WTC11 (cell line): Measurements from ENCODE around the gene CYSTM1. TPM values are rescaled to one million over a fixed set of nuclear protein-coding genes. Genes with fewer than 3 reads are reported as not detected.

Source experiments
- ATAC-seq: fragments of 200-7000 bp; cut with Tn5 transposase; 2 replicates; pipeline ENCODE4 v1.10.0; 2021; ENCODE audit warnings: mild to moderate bottlenecking, moderate library complexity
- CTCF ChIA-PET: fragments of 300-600 bp; sonication (Branson Sonifier 250); formaldehyde crosslinking; loops from one replicate; lab custom pipeline; 2021; ENCODE audit warnings: antibody characterized with exemption; lab: Charles Lee
- POLR2A ChIA-PET: fragments of 350-600 bp; sonication (Branson Sonifier 250); formaldehyde crosslinking; loops from one replicate; lab custom pipeline; 2021; ENCODE audit warnings: antibody characterized with exemption; lab: Charles Lee
- DNase-seq: peaks from one replicate; pipeline ENCODE4 v3.0.0; 2021; ENCODE audit warnings: low spot score
- H3K27ac Mint-ChIP-seq: 2 replicates; pipeline ENCODE4 v1.8.0; 2021; ENCODE audit warnings: mixed read lengths
- H3K27me3 Mint-ChIP-seq: 2 replicates; pipeline ENCODE4 v1.8.0; 2021; ENCODE audit warnings: low read depth, mild to moderate bottlenecking, moderate library complexity, mixed read lengths
- H3K36me3 Mint-ChIP-seq: 2 replicates; pipeline ENCODE4 v1.8.0; 2021; ENCODE audit warnings: mixed read lengths
- H3K4me1 Mint-ChIP-seq: 2 replicates; pipeline ENCODE4 v1.8.0; 2022; ENCODE audit warnings: mixed read lengths
- H3K4me3 Mint-ChIP-seq: 2 replicates; pipeline ENCODE4 v1.8.0; 2021; ENCODE audit warnings: mild to moderate bottlenecking, moderate library complexity, mixed read lengths
- H3K9me3 Mint-ChIP-seq: 2 replicates; pipeline ENCODE4 v1.8.0; 2021; ENCODE audit warnings: mixed read lengths
- CTCF ChIP-seq: fragments of 200-600 bp; IDR thresholded peaks from 2 replicates; pipeline ENCODE4 v1.8.0; 2022; ENCODE audit warnings: antibody characterized with exemption
- E2F4 ChIP-seq: sonication (generic); formaldehyde crosslinking; IDR thresholded peaks from 2 replicates; pipeline ENCODE4 v1.8.1; 2022; ENCODE audit warnings: low read depth, mild to moderate bottlenecking, moderate library complexity, missing genetic modification reagents, borderline replicate concordance
- ESRRA ChIP-seq: sonication (generic); formaldehyde crosslinking; IDR thresholded peaks from 2 replicates; pipeline ENCODE4 v1.8.1; 2022; ENCODE audit warnings: mild to moderate bottlenecking, missing genetic modification reagents, borderline replicate concordance
- FOXK1 ChIP-seq: sonication (generic); formaldehyde crosslinking; IDR thresholded peaks from 2 replicates; pipeline ENCODE4 v1.8.0; 2022; ENCODE audit warnings: mild to moderate bottlenecking, moderate library complexity, missing genetic modification reagents
- GTF2I ChIP-seq: fragments of 250-450 bp; sonication (Bioruptor Pico); conservative IDR thresholded peaks from 2 replicates; pipeline ENCODE4 v1.4.0; 2021; ENCODE audit warnings: mild to moderate bottlenecking
- JAZF1 ChIP-seq: fragments of 250-450 bp; sonication (Bioruptor Pico); IDR thresholded peaks from 2 replicates; pipeline ENCODE4 v1.9.0; 2021; ENCODE audit warnings: moderate library complexity, mild to moderate bottlenecking, inconsistent platforms
- MLX ChIP-seq: sonication (generic); formaldehyde crosslinking; IDR thresholded peaks from 2 replicates; pipeline ENCODE4 v1.8.1; 2023; ENCODE audit warnings: mild to moderate bottlenecking, missing genetic modification reagents, moderate library complexity
- MYBL2 ChIP-seq: sonication (generic); formaldehyde crosslinking; IDR thresholded peaks from 2 replicates; pipeline ENCODE4 v1.8.1; 2023; ENCODE audit warnings: mild to moderate bottlenecking, moderate library complexity, missing genetic modification reagents
- TP53 ChIP-seq: sonication (generic); formaldehyde crosslinking; IDR thresholded peaks from 2 replicates; pipeline ENCODE4 v1.8.1; 2023; ENCODE audit warnings: mild to moderate bottlenecking, missing genetic modification reagents
- ZBTB43 ChIP-seq: sonication (generic); formaldehyde crosslinking; IDR thresholded peaks from 2 replicates; pipeline ENCODE4 v1.8.1; 2023; ENCODE audit warnings: mild to moderate bottlenecking, missing genetic modification reagents
- ZNF317 ChIP-seq: sonication (generic); formaldehyde crosslinking; IDR thresholded peaks from 2 replicates; pipeline ENCODE4 v1.8.1; 2023; ENCODE audit warnings: low read depth, mild to moderate bottlenecking, moderate library complexity, missing genetic modification reagents, borderline replicate concordance
- ZNF396 ChIP-seq: fragments of 250-450 bp; sonication (Bioruptor Pico); IDR thresholded peaks from 2 replicates; pipeline ENCODE4 v1.8.0; 2021; ENCODE audit warnings: mild to moderate bottlenecking, moderate library complexity, borderline replicate concordance
- ZNF423 ChIP-seq: fragments of 250-450 bp; sonication (Bioruptor Pico); IDR thresholded peaks from 2 replicates; pipeline ENCODE4 v2.1.2; 2022; ENCODE audit warnings: mild to moderate bottlenecking, moderate library complexity
- ZNF425 ChIP-seq: fragments of 250-450 bp; sonication (Bioruptor Pico); conservative IDR thresholded peaks from 2 replicates; pipeline ENCODE4 v1.9.0; 2021; ENCODE audit warnings: mild to moderate bottlenecking
- total RNA-seq: library from RNA; stranded (reverse); gene quantifications from 3 replicates; pipeline ENCODE4 v1.2.3, GENCODE V29; 2021

The CYSTM1 gene
- total RNA-seq, 1 experiment from 2014 or later: 29.3 TPM

GRCh38 chr5:140239461-140239860 is 64.5 kb downstream of the CYSTM1 start (continued):
- no peak for TF ChIP-seq E2F4 (CRISPR knock-in tag)
- TF ChIP-seq ZNF396 (CRISPR knock-in tag): no peak
- no peak for TF ChIP-seq ZNF317 (CRISPR knock-in tag)
- TF ChIP-seq MYBL2 (CRISPR knock-in tag): no peak
- TF ChIP-seq MLX (CRISPR knock-in tag): no peak
- no peak for TF ChIP-seq ZNF423 (CRISPR knock-in tag)

GRCh38 chr5:140239939-140240700 is 65.1 kb downstream of the CYSTM1 start:
- no peaks in the 10 kb centered on the region for H3K27me3 Mint-ChIP-seq
- TF ChIP-seq CTCF (peak; percentile 51), ESRRA (no peak), FOXK1 (CRISPR knock-in tag) (no peak), ZBTB43 (CRISPR knock-in tag) (no peak), ZNF425 (CRISPR knock-in tag) (no peak), GTF2I (CRISPR knock-in tag) (no peak), JAZF1 (CRISPR knock-in tag) (no peak), TP53 (CRISPR knock-in tag) (no peak)
- no peaks in the 10 kb centered on the region for H3K9me3 Mint-ChIP-seq
- H3K4me3 Mint-ChIP-seq: no peak overlapping the region
- H3K27ac Mint-ChIP-seq: no peak overlapping the region
- H3K4me1 Mint-ChIP-seq: peaks cover 24% of the 10 kb centered on the region
- ChIA-PET POLR2A (interaction anchor here (4.0 kb wide), 1 partner anchor 106 kb away, joined by 24 read pairs; the partner anchor contains the start of gene HBEGF), CTCF (interaction anchor here (0.6 to 11.7 kb wide), 58 partner anchors 8 to 480 kb away, joined by 3 to 621 read pairs (median 5); partner anchors contain the start of genes ANKHD1, HARS1, HARS2 and HBEGF)
- ATAC-seq: peak; percentile 71
- peaks cover 8% of the 10 kb centered on the region; the same call in 1 of the 2 replicates for H3K36me3 Mint-ChIP-seq
- peak; percentile 84 for DNase-seq
